ENCODE results near the gene TRAM2. TPM values are rescaled to one million over a fixed set of nuclear protein-coding genes. Genes with fewer than 3 reads are reported as not detected.

TRAM2 gene
- total RNA-seq, 2 experiments from 2014 or later, result 2.5 to 2.9 TPM

DNA sequence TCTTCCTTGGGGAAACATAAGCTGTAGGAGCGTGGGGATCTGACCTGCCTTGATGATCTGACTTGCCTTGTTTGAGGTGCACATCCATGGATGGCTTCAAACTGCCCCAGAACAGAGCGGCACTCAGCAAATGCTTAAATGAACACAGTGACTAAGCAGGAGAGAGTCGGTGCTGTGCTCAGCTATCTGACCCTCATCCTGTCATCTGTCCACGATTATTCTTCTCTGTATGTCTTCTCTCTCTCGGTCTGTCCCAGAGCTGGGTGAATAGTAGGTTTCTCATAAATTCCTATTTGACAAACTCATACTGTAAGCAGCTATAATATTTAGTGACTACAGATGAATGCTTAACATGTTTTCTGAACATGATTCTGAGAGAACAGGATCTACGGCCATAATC, 37.3 kb downstream of the TRAM2 start:
- Mint-ChIP-seq H3K9me3 (no peaks in the 10 kb centered on the region), H3K27me3 (ENCODE audit: low read depth) (no peaks in the 10 kb centered on the region), H3K4me3 (no peak overlapping the region), H3K36me3 (ENCODE audit: low read depth) (no peaks in the 10 kb centered on the region), H3K27ac (no peak overlapping the region), H3K4me1 (ENCODE audit: low read depth) (peaks cover 39% of the 10 kb centered on the region)
- intact Hi-C loops (cut with micrococcal nuclease), result no loop called here
- CTCF ChIA-PET, result no interaction called here
- DNase-seq, result no peak

- Mint-ChIP-seq H3K27me3 (ENCODE audit: low read depth) (no peaks in the 10 kb centered on the region), H3K4me3 (no peak overlapping the region), H3K36me3 (ENCODE audit: low read depth) (no peaks in the 10 kb centered on the region), H3K4me1 (ENCODE audit: low read depth) (peaks cover 36% of the 10 kb centered on the region), H3K27ac (no peak overlapping the region), H3K9me3 (no peaks in the 10 kb centered on the region)
- CTCF ChIA-PET, result interaction anchor here (0.7 kb wide), 1 partner anchor 123 kb away, joined by 3 read pairs; no protein-coding TSS in a partner anchor
- no peak for DNase-seq
- intact Hi-C loops (cut with micrococcal nuclease), result no loop called here
Measured at GRCh38 chr6:52538901-52539354, 37.9 kb downstream of the TRAM2 start.

DNA sequence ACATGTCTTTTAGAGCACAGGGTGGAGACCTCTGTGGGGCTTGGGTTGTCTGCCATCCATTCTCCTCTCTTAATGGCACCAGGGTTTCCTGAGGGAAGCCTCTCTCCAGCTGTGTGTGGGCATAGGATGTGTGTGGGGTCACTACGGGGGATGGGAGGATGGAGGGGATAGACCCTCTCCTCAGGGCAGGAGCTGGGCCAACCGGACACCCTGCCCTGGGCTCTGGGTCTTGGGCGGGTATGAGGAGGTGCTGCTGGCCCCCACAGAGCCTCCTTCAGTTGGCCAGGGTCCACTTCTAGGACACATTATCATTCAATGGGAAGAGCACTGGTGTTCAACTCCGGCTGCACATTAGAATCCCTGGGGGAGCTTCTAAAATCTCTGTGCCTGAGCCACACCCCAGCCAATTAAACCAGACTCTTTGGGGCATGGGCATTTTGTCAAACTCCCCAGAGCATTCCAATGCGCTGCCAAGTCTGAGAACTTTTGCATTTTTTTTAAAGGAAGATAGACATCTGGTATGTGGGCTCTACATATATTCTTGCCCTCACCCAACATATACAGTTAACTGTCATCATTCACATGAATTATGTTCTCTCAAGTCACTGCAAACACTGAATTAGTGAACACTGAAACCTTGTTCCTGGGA, 38.5 kb downstream of the TRAM2 start:
- CTCF ChIA-PET, result interaction anchor here (0.7 kb wide), 1 partner anchor 123 kb away, joined by 3 read pairs; no protein-coding TSS in a partner anchor
- Mint-ChIP-seq H3K4me3 (no peak overlapping the region), H3K27me3 (ENCODE audit: low read depth) (no peaks in the 10 kb centered on the region), H3K36me3 (ENCODE audit: low read depth) (no peaks in the 10 kb centered on the region), H3K27ac (no peak overlapping the region), H3K9me3 (no peaks in the 10 kb centered on the region), H3K4me1 (ENCODE audit: low read depth) (peaks cover 36% of the 10 kb centered on the region)
- no peak for DNase-seq
- intact Hi-C loops (cut with micrococcal nuclease), result no loop called here

DNA sequence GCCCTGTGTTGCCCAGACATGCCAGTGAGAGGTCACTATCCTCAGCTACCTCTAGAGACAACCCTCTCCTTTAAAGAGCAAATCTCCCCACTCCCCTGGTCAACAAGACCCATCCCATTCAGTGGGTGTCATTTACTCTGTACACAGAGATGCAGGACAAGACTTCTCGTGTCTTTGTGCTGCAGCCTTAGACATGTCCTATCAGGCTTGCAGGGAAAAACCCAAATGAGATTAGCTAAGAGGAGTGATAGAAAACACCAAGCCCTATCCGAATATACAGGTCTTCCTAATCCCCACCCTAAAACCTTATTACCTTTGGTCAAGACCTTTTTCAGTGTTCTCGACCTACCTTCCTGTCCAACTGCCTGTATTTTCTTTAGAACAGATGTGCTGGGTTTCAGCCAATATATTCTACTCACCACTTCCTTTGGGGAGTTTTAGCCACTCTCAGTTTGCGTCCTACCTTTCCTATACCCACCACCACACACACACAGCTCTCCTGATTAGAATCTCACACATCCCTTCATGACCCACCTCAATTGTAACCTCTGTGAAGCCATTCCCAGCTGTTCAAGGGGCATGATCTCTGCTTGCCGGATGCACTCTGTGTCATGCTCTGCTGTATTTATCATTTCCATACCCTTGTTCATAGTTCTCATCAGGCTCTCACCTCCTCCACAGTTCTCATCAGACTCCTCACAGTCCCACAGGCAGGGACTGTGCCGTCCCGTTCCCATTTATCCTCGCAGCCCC, 39.7 kb downstream of the TRAM2 start:
- DNase-seq, result peak; percentile 23
- Mint-ChIP-seq H3K4me3 (no peak overlapping the region), H3K27ac (no peak overlapping the region), H3K27me3 (ENCODE audit: low read depth) (no peaks in the 10 kb centered on the region), H3K9me3 (no peaks in the 10 kb centered on the region), H3K4me1 (ENCODE audit: low read depth) (peaks cover 36% of the 10 kb centered on the region), H3K36me3 (ENCODE audit: low read depth) (no peaks in the 10 kb centered on the region)
- intact Hi-C loops (cut with micrococcal nuclease), result no loop called here
- CTCF ChIA-PET, result interaction anchor here (0.7 to 1.0 kb wide), 2 partner anchors 30 to 105 kb away, joined by 3 read pairs; no protein-coding TSS in a partner anchor

DNA sequence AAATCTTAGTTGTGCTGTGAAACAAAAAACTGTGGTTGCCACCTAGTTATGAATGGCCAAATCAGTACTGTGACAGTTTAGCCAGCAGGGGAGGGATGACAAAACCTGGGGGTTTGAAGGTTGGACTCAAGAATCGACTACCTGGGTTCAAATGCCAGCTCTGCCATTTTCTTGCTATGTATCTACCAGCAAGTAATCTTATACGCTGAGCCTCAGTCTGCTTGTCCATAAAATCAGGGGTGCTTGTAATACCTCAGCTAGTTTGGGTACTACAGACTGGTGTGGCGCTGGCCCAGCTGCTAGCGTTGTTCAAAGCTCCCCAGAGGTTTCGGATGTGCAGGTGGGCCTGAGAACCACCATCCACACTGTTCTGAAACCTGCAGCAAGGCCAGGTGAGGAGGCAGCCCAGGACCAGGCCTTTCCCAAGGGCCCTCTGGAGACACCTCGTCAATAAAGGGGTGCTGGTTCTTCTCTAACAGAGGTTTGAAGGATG, 40.4 kb downstream of the TRAM2 start:
- Mint-ChIP-seq H3K27me3 (ENCODE audit: low read depth) (no peaks in the 10 kb centered on the region), H3K4me3 (no peak overlapping the region), H3K9me3 (no peaks in the 10 kb centered on the region), H3K27ac (no peak overlapping the region), H3K36me3 (ENCODE audit: low read depth) (no peaks in the 10 kb centered on the region), H3K4me1 (ENCODE audit: low read depth) (peaks cover 36% of the 10 kb centered on the region)
- intact Hi-C loops (cut with micrococcal nuclease), result no loop called here
- CTCF ChIA-PET, result no interaction called here
- no peak for DNase-seq

GRCh38 chr6:52535711-52536423, 41.0 kb downstream of the TRAM2 start:
- H3K27ac Mint-ChIP-seq, result no peak overlapping the region
- DNase-seq, result no peak
- CTCF ChIA-PET, result interaction anchor here (0.6 kb wide), 1 partner anchor 119 kb away, joined by 4 read pairs; no protein-coding TSS in a partner anchor
- H3K27me3 Mint-ChIP-seq (ENCODE audit: low read depth), result no peaks in the 10 kb centered on the region
- no peaks in the 10 kb centered on the region for H3K36me3 Mint-ChIP-seq (ENCODE audit: low read depth)
- H3K4me3 Mint-ChIP-seq, result no peak overlapping the region
- intact Hi-C loops (cut with micrococcal nuclease), result no loop called here
- no peaks in the 10 kb centered on the region for H3K9me3 Mint-ChIP-seq
- H3K4me1 Mint-ChIP-seq (ENCODE audit: low read depth), result peaks cover 36% of the 10 kb centered on the region

DNA sequence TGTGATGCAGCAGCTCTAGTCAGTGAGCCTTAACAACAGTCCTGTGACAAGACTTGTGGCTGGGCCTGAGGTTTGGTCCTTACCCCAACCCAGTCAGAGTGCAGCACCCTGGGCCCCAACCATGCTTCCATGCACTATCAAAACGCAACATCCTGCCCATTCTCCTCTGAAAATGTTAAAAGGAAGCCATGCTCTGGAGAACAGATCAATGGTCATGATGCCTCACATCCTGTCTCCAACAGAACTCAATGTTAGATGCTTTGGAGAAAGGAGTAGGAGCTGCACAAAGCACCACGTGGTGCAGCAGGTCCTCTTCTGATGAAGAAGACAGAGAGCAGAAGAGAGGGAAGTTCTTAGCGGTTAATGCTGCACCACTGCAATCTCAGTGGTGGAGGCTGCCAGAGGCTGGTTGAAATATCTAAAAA, 41.9 kb downstream of the TRAM2 start:
- H3K36me3 Mint-ChIP-seq (ENCODE audit: low read depth), result no peaks in the 10 kb centered on the region
- peak; percentile 30 for DNase-seq
- intact Hi-C loops (cut with micrococcal nuclease), result no loop called here
- CTCF ChIA-PET, result interaction anchor here (0.6 kb wide), 1 partner anchor 118 kb away, joined by 4 read pairs; no protein-coding TSS in a partner anchor
- H3K4me3 Mint-ChIP-seq, result no peak overlapping the region
- peaks cover 36% of the 10 kb centered on the region for H3K4me1 Mint-ChIP-seq (ENCODE audit: low read depth)
- no peaks in the 10 kb centered on the region for H3K27me3 Mint-ChIP-seq (ENCODE audit: low read depth)
- H3K27ac Mint-ChIP-seq, result no peak overlapping the region
- H3K9me3 Mint-ChIP-seq, result no peaks in the 10 kb centered on the region

DNA sequence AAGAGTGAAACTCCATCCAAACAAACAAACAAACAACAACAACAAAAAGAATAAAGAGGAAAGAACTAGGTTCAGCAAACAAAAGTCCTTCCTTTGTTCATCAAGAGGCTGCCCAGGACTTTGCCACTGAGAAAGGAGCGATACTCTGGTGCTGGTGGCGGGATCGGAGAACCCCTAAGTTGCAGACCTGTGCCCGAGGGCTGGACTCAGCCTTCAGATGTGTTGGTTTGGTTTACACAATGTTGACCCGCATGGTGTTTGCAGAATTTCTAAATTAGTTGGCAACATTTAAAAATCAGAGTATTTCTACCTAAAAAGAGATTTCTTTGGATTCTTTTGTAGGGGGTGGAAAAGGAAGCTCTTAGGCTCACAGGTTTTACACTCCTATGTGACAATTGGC, 42.5 kb downstream of the TRAM2 start:
- H3K27ac Mint-ChIP-seq, result no peak overlapping the region
- H3K4me3 Mint-ChIP-seq, result no peak overlapping the region
- CTCF ChIA-PET, result interaction anchor here (0.6 kb wide), 1 partner anchor 321 kb away, joined by 3 read pairs; no protein-coding TSS in a partner anchor
- no peak for DNase-seq
- intact Hi-C loops (cut with micrococcal nuclease), result no loop called here
- H3K36me3 Mint-ChIP-seq (ENCODE audit: low read depth), result no peaks in the 10 kb centered on the region
- H3K4me1 Mint-ChIP-seq (ENCODE audit: low read depth), result peaks cover 36% of the 10 kb centered on the region
- H3K9me3 Mint-ChIP-seq, result no peaks in the 10 kb centered on the region
- no peaks in the 10 kb centered on the region for H3K27me3 Mint-ChIP-seq (ENCODE audit: low read depth)

GRCh38 chr6:52533491-52533890, 43.4 kb downstream of the TRAM2 start:
- CTCF ChIA-PET, result no interaction called here
- no peak for DNase-seq
- Mint-ChIP-seq H3K27ac (no peak overlapping the region), H3K9me3 (no peaks in the 10 kb centered on the region), H3K36me3 (ENCODE audit: low read depth) (no peaks in the 10 kb centered on the region), H3K4me3 (no peak overlapping the region), H3K4me1 (ENCODE audit: low read depth) (peaks cover 33% of the 10 kb centered on the region), H3K27me3 (ENCODE audit: low read depth) (no peaks in the 10 kb centered on the region)
- intact Hi-C loops (cut with micrococcal nuclease), result no loop called here

GRCh38 chr6:52532457-52532856, 44.4 kb downstream of the TRAM2 start:
- Mint-ChIP-seq H3K9me3 (no peaks in the 10 kb centered on the region), H3K27me3 (ENCODE audit: low read depth) (no peaks in the 10 kb centered on the region), H3K27ac (no peak overlapping the region), H3K36me3 (ENCODE audit: low read depth) (no peaks in the 10 kb centered on the region), H3K4me3 (no peak overlapping the region), H3K4me1 (ENCODE audit: low read depth) (peaks cover 23% of the 10 kb centered on the region)
- DNase-seq, result no peak
- CTCF ChIA-PET, result no interaction called here
- intact Hi-C loops (cut with micrococcal nuclease), result no loop called here

DNA sequence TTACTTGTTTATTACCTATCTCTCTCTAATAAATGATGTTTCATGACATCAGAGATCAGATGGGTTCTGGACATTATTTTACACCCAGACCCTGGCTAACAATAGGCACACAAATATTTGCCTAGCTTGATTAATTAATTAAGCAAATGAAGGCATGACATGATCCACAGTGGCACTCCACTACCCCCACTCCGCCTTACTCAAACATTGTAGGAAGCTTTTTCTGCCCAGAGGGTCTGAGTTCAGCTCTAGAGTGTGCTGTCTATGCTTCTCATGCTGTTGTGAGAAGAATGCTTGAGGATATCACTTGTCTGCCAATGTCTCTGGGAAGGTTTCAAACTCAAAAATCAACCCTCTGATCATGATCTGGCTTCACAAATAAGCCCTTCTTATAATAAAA, 45.0 kb downstream of the TRAM2 start:
- Mint-ChIP-seq H3K4me3 (no peak overlapping the region), H3K4me1 (ENCODE audit: low read depth) (peaks cover 17% of the 10 kb centered on the region), H3K9me3 (no peaks in the 10 kb centered on the region), H3K36me3 (ENCODE audit: low read depth) (no peaks in the 10 kb centered on the region), H3K27me3 (ENCODE audit: low read depth) (no peaks in the 10 kb centered on the region), H3K27ac (no peak overlapping the region)
- CTCF ChIA-PET, result no interaction called here
- no peak for DNase-seq
- intact Hi-C loops (cut with micrococcal nuclease), result no loop called here

GRCh38 chr6:52531396-52531795, 45.5 kb downstream of the TRAM2 start:
- Mint-ChIP-seq H3K4me3 (no peak overlapping the region), H3K36me3 (ENCODE audit: low read depth) (no peaks in the 10 kb centered on the region), H3K27me3 (ENCODE audit: low read depth) (no peaks in the 10 kb centered on the region), H3K27ac (no peak overlapping the region), H3K4me1 (ENCODE audit: low read depth) (peaks cover 12% of the 10 kb centered on the region), H3K9me3 (no peaks in the 10 kb centered on the region)
- DNase-seq, result no peak
- CTCF ChIA-PET, result no interaction called here
- intact Hi-C loops (cut with micrococcal nuclease), result no loop called here
